HG02973 (cell line): ENCODE measurements around the gene ACAN.

Experiments
- ATAC-seq: cut with Tn5 transposase; IDR thresholded peaks from one replicate; pipeline ENCODE4 v1.9.1; 2021; ENCODE audit warnings: moderate library complexity; ENCODE audit not compliant: unreplicated experiment

The ACAN gene

GRCh38 chr15:88841236-88841635 lies 38.0 kb downstream of the ACAN start:
- no peak for ATAC-seq

DNA sequence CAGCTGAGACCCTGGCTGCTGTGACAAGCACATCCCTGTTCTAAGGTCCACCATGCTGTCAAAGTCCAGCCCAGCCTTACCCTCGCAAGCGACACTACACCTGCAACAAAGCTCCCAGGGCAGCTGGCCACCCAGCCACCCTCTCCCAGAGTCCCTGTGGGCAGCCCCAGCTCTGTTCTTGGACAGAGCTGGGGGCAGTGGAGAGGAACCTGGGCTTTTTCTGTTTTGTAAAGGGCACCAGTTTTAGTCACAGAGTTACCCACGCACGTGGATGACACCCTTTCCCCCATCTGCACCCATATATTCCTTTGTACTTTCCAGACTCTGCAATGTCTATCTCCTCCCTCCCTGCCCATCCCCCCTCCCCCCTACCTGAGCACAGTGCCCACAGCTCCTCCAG lies 38.9 kb downstream of the ACAN start:
- no peak for ATAC-seq

GRCh38 chr15:88843334-88843733 lies 40.1 kb downstream of the ACAN start:
- no peak for ATAC-seq

DNA sequence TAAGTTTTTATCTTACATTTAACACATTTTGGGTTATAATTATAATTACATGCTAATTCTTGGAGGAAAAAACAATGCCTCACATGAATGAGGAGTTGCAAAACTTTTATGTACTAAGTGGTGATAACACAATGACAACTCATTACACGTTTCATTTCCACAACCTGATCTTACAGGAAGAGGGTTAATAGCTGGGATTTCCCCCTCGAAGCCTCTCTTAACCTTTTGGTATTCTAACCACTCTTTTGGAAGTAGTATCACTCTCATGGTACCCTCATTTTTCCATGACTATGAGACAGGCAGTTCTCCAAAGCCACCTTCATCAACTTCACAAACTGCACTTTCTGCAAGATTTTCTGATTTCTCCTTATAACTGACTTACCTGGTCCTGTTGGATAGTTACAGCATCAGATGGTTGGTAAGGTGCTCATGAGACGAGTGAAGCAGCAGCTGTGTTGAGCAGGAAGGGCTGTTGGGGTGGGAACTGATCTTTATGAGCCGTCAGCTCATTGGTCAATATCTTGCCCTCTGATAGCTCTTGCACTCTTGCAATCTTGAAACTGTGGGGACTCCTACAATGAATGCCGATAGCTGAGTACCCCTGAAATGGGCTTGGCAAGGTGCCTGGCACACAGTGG lies 41.6 kb downstream of the ACAN start:
- no peak for ATAC-seq

DNA sequence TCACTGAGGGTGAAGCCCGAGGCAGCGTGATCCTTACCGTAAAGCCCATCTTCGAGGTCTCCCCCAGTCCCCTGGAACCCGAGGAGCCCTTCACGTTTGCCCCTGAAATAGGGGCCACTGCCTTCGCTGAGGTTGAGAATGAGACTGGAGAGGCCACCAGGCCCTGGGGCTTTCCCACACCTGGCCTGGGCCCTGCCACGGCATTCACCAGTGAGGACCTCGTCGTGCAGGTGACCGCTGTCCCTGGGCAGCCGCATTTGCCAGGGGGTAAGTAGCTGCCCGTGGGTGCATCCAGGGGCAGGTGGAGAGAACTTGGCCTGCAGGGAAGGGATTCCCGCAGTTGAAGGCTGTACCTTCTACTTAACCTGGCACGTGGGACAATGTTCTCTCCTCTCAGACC lies 42.4 kb downstream of the ACAN start:
- ATAC-seq: no peak

DNA sequence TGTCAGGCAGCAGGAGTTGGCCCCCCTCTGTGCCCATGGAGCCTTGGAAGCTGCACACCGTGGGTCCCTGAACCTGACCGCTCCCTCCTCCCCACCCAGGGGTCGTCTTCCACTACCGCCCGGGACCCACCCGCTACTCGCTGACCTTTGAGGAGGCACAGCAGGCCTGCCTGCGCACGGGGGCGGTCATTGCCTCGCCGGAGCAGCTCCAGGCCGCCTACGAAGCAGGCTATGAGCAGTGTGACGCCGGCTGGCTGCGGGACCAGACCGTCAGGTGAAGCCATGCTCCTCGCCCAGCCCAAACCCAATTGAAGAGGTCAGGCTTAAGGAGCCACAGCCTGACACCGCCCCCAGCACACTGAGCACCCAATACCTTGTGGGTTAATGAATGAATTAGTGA lies 43.9 kb downstream of the ACAN start:
- no peak for ATAC-seq

GRCh38 chr15:88848203-88848602 lies 45.0 kb downstream of the ACAN start:
- no peak for ATAC-seq

GRCh38 chr15:88849376-88850072 lies 46.3 kb downstream of the ACAN start:
- no peak for ATAC-seq

- no peak for ATAC-seq
Observed at GRCh38 chr15:88852476-88852875, 49.2 kb downstream of the ACAN start.

- no peak for ATAC-seq
Observed at GRCh38 chr15:88858934-88859333, 55.7 kb downstream of the ACAN start.

- no peak for ATAC-seq
Observed at GRCh38 chr15:88859550-88859949, 56.3 kb downstream of the ACAN start.

DNA sequence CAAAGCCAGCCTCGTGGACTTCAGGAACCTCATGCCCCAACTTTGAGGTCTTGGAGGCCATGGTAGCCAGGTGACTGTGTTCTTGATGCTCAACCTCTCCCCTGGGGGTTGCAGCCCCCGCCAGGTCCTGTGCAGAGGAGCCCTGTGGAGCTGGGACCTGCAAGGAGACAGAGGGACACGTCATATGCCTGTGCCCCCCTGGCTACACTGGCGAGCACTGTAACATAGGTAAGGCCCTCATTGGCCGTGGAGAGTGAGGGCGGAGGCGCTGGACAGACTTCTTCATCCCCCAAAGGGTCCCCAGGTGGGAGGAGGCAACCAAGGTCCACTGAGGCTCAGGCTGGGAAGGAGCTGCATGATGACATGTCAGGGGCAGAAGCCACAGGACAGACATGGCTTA lies 57.0 kb downstream of the ACAN start:
- no peak for ATAC-seq

GRCh38 chr15:88863412-88863811 lies 60.2 kb downstream of the ACAN start:
- no peak for ATAC-seq

DNA sequence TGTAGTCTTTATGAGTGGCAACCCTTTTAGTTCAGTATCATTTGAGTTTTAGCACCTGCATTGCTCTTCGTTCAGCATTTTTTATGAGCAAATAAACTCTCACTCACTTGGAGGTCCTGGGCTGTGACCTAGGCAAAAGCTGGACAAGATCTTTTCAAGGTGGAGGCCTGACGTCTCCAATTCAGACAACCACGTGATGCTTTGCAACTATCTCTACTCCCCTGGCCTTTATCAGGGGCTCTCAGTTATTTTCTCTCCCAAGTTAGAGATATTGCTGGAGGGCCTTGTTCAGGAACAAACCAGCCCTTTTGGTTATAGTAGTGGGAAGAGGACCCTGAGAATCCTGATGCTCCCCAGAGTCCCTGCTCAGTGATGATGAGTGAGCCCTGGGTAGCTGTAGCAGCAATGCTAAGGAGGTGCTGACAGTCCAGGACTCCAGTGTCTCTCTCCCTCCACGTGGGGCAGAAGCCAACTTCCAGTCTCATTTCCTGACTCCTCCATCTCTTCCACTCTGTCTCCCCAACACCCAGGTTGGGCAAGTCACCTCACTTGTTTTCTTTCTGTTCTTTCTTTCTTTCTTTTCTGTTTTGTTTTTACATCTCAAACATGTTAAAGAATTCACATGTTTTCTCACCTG lies 61.7 kb downstream of the ACAN start:
- ATAC-seq: no peak

- no peak for ATAC-seq
Observed at GRCh38 chr15:88865498-88866099, 62.4 kb downstream of the ACAN start.

- no peak for ATAC-seq
Observed at GRCh38 chr15:88866295-88866881, 63.2 kb downstream of the ACAN start.

DNA sequence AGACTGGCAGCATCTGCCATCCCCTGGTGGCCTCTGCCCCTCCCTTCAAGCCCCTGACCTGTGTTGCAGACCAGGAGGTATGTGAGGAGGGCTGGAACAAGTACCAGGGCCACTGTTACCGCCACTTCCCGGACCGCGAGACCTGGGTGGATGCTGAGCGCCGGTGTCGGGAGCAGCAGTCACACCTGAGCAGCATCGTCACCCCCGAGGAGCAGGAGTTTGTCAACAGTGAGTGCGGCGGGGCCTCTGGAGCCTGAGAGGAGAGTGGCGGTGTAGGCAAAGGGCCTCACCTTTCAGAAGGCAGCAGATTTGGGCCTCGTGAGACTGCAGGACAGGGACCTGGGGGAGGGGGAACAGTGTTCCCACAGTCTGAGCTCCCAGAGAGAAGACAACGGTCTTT lies 68.1 kb downstream of the ACAN start:
- no peak for ATAC-seq

DNA sequence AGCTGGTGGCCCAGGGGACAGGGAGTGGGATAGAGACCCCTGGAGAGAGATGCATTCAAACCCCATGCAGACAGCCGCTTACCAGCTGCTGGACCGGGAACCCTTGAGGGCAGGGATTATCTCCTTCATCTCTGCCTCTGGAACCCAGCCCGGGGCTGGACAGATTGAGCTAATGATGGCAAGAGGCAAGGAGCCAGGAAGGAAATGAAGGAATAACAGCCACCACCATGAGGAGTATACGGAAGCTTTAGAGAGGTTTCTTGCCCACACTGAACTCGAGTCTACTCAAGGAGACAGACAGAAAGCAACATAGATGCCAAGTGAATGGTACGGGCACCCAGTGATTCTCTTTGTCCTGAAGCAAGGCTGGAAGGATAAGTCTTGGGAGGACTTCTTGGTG lies 68.9 kb downstream of the ACAN start:
- no peak for ATAC-seq

- no peak for ATAC-seq
Observed at GRCh38 chr15:88872706-88873105, 69.5 kb downstream of the ACAN start.

- no peak for ATAC-seq
Observed at GRCh38 chr15:88873786-88874185, 70.5 kb downstream of the ACAN start.

- no peak for ATAC-seq
Observed at GRCh38 chr15:88874275-88874674, 71.0 kb downstream of the ACAN start.

GRCh38 chr15:88874684-88875083 lies 71.4 kb downstream of the ACAN start:
- no peak for ATAC-seq
